LHCN-M2 (cell line): ENCODE measurements around the gene CFAP77. TPM values are rescaled to one million over a fixed set of nuclear protein-coding genes. Genes with fewer than 3 reads are reported as not detected.
A peak's percentile ranks its signal among the peaks of the same experiment; 100 is the strongest.

Source experiments
- DNase-seq: peaks from one replicate; pipeline ENCODE4 v3.0.0-alpha.2; 2012; ENCODE audit warnings: low read depth
- total RNA-seq: library from RNA; depleted of rRNA; stranded (reverse); fragments of >200 nt; gene quantifications from 2 replicates; pipeline ENCODE4 v1.2.3, GENCODE V29; 2014

CFAP77 gene
- total RNA-seq, 1 experiment from 2014 or later: not detected

- no peak for DNase-seq
Measured at GRCh38 chr9:132516301-132516700, 106.3 kb downstream of the CFAP77 start.

- DNase-seq: no peak
Measured at GRCh38 chr9:132516911-132517310, 106.9 kb downstream of the CFAP77 start.

DNA sequence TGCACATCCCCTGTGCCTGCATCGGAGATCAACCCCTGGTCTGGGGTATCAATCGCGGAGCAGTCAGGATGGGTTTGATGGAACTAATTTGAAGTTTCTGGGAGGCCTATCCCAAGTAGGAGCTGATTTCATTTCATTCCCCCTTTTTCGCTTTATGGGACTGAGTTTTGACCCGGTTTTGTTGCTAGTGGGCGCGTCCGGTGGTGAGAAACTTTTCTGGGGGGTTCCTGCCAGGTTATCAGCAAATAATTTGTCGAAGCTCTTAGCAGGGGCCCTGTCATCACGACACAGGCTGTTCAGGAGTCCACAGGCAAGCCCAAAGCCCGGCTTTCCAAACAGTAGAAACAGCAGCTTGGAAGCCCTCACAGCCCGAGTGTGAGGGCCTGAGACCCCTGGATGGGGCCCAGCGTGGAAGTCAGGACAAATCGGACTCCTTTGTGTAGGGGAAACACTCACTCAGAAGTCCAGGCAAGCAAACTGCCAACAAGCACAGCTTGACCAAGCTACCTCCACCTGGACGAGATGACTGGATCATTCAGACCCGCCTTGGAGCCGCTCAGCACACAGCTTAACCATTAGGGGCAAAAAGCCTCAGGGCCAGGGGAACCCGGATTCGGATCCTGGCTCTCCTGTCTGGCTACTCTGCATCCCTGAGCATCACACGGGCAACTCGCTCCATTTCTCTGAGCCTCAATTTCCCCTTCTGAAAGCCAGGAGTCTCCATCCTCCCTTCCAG is 108.0 kb downstream of the CFAP77 start:
- no peak for DNase-seq

DNA sequence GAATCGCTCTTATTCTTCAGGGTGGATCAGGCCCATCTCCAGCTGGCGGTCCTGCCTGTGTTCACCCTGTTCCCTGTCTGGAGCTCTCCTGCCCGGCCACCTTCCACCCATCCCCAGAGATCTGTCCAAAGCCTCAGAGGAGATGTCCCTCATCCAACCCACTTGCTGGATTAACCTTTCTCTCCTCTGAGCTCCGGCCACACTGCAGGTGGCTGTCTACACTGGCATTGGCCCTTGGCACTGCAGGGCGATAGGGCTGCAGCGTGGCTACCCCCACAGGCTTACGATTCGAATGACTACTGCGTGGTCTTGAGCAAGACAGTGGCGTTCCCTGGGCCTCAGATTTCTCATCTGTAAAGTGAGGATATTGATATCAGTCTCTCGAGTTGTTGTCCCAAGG is 108.6 kb downstream of the CFAP77 start:
- DNase-seq: no peak

DNA sequence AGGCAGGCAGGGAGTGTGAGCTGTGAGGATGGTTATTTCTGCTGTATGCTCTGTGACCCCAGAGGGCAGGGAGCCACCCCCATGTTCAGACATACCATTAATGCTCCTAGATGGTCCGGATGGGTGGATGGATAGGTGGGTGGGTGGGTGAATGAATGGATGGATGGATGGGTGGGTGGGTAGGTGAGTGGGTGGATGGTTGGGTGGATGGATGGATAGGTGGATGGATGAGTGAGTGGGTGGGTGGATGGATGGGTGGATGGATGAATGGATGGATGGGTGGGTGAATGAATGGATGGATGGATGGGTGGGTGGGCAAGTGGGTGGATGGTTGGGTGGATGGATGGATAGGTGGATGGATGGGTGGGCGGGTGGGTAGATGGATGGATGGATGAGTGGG is 109.0 kb downstream of the CFAP77 start:
- no peak for DNase-seq

- no peak for DNase-seq
Measured at GRCh38 chr9:132520612-132521011, 110.6 kb downstream of the CFAP77 start.

DNA sequence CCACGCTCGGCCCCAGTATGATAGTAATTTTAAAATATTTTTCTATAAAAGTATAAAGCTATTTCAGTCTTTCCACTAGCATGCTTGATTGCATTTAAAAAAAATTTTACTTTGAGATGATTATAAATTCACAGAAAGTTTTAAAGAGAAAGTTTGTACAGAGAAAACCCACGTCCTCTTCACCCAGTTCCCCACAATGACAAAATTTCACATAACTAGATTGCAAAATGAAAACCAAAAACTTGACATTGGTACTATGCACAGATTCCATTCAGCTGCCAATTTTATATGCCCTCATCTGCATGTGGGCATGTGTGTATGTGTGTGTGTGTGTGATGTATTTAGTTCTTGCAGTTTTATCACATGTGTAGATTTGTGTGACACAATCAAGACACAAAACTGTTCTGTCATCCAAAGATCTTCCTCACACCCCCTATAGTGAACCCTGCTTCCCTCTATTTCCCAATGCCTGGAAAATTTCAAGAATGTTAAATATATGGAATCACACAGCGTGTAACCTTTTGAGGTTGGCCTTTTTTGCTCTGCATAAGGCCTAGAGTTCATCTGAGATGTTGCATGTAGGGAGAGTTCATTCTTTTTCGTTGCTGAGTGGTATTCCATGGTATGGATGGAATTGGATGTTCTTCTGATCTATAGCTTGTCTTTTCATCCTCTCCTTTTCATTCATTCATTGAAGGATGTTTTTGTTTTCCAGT is 115.5 kb downstream of the CFAP77 start:
- DNase-seq: no peak

DNA sequence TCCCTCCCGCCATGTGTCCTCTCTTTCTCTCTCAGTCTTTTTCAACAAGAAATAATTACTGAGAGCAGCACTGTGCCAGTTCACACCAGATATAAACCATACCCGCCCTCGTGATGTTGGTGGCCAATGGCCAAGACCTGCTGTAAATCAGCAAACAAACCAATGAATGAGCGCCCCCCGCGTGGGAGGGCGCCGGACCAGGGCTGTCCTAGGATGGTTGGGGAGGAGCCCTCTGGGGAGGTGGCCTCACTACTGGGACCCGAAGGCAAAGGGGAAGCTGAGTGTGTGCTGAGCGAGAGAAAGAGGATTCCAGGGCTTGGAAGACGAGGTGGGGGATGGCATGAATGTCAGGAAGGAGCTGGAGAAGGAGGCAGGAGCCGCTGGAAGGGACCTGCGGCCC is 121.2 kb downstream of the CFAP77 start:
- DNase-seq: no peak

DNA sequence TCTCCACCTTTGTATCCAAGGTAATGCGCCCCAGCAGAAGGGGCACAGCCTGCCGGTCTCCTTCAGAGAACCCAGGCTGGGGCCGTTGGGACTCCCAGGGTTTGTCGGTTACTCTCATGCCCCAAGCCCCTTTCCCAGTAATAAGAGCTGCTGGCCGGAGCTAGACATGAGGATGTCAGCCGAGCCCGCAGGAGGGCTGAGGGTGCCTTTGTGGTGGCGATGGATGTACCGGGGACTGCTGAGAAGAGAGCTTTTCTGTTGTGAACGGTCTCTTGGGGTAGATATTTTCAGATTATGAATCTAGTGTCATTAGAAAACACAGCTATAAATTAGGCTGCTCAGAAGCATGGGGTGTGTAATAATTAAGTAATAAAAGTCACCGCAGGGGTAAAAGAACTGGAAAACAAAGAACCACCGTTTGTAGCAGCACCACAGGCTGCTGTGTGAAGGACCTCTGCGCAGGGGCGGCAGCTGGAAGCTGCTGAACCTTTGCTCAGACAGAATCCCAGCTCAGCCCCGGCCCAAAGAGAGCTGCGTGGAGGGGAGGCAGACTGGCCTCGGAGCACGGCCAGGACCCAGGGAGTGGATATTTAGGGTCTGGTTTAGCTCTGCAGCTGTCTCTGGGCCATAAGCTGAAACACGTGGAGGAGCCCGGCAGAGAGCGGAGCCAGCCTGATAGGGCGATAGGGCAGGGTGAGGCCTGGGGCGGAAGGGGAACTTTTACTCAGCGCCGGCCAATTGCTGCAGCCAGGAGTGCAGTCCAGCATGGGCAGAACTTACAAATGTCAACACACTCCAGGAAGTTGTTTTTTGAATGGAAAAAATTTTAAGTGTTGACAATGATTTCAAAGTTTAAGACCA is 121.9 kb downstream of the CFAP77 start:
- no peak for DNase-seq

GRCh38 chr9:132534832-132535231 is 124.8 kb downstream of the CFAP77 start:
- no peak for DNase-seq

GRCh38 chr9:132536124-132536523 is 126.1 kb downstream of the CFAP77 start:
- no peak for DNase-seq

DNA sequence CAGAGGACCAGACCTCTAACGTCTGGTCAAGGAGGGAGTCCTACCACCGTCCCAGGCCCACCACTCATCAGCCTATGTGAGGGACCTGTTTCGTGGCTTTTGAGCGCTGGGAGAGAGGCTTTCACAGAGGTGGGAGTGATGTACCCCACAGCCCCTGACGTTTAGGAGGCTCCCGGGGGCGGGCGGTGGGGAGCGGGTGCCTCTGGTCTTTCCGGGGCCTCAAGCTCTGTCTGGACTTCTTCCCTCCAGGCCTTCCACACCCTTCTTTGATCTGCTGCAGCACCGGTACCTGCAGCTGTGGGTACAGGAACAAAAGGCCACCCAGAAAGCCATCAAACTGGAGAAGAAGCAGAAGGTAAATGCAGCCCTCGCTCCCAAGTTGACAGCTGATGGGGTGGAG is 127.3 kb downstream of the CFAP77 start:
- DNase-seq: no peak

DNA sequence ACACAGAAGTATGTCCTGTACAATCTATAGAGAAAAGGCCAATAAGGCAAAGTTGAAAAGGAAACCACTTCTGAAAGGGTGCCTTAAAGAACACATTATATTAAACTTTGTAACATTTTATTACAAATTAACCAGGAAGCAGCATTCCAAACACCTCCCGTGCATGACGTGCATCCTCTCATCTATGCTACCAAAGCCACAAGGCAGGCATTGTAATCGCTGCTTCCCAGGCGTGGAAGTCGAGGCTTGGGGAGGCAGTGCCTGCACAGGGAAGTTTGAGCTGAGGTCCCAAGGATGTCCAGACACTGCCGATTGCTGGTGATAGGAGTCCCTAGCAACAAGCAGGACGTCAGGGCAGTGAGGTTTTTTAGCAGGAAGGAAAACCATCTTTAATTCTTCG is 128.1 kb downstream of the CFAP77 start:
- DNase-seq: no peak

GRCh38 chr9:132539096-132539495 is 129.1 kb downstream of the CFAP77 start:
- no peak for DNase-seq

DNA sequence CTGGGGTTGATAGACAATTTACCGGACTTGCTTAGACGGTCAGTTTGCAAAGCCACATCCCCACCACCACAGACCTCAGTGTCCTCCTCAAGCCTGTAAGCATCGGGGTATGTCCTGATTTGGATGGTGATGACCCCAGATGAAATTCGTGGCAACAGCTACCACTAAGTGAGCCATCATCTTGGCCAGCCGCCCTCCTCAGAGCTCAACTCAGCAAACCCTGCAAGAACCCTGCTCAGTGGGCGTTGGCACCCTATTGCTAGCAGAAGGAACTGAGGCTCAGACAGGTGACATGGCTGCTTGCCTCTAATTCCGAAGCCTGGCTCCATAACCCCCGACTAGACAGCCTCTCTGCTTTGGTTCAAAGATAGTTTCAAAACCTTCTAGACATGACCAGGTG is 131.0 kb downstream of the CFAP77 start:
- no peak for DNase-seq

- DNase-seq: no peak
Measured at GRCh38 chr9:132541870-132542830, 132.1 kb downstream of the CFAP77 start.

- no peak for DNase-seq
Measured at GRCh38 chr9:132543251-132543650, 133.2 kb downstream of the CFAP77 start.

DNA sequence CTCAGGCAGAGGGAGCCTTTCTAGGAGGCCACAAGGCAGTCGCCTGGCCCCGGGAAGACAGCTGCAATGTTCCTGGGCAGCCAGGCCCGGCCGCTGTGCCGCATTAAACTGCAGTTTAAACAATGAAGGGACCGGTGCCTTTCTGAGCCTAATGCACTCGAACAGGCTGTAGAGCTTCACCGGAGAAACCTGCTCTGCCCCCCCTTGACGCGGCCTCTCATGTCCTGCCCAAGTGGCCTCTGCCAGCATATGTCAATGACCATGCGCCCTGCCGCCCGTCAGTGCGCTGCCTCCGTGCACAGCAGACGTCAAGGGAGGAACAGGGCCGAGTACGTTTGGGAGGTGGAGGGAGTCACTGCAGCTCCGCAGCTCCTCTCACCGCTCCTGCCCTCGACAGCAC is 133.9 kb downstream of the CFAP77 start:
- no peak for DNase-seq

GRCh38 chr9:132545578-132545977 is 135.6 kb downstream of the CFAP77 start:
- DNase-seq: no peak

- DNase-seq: peak; percentile 3
Measured at GRCh38 chr9:132546148-132547051, 136.4 kb downstream of the CFAP77 start.
